HepG2 (cell line): ENCODE results near the gene LAMC3. TPM values are rescaled to one million over a fixed set of nuclear protein-coding genes. Genes with fewer than 3 reads are reported as not detected.
A peak's percentile ranks its signal among the peaks of the same experiment; 100 is the strongest.

Experiments used
- ATAC-seq: fragments of 200-7000 bp; cut with Tn5 transposase; 3 replicates; pipeline ENCODE4 v1.9.1; 2020; ENCODE audit warnings: mild to moderate bottlenecking, moderate library complexity
- BruUV-seq: library from RNA; stranded (reverse); fragments of 400-500 nt; replicated peaks from 2 replicates; lab custom pipeline; 2021; lab: Mats Ljungman, UMichigan
- CTCF ChIA-PET: fragments of 300-600 bp; formaldehyde crosslinking; extraction: SDS; loops from one replicate; lab custom pipeline; 2021; ENCODE audit warnings: low total read pairs, inconsistent platforms, low intra/inter-chr PET ratio; lab: Yijun Ruan, JAX
- POLR2A ChIA-PET: fragments of 350-600 bp; sonication (Branson Sonifier 250); formaldehyde crosslinking; loops from one replicate; lab custom pipeline; 2020; ENCODE audit warnings: antibody characterized with exemption, inconsistent platforms; lab: Yijun Ruan, JAX
- DNase-seq: peaks from one replicate; pipeline ENCODE4 v3.0.0-alpha.2; 2015; ENCODE audit warnings: low spot score
- FAIRE-seq: peaks from 3 replicates; lab custom pipeline; 2011; peaks lifted over from hg19 to GRCh38; lab: Jason Lieb, UNC
- H2AFZ ChIP-seq: one replicate; pipeline ENCODE4 v1.6.1; 2011; ENCODE audit warnings: low read length, inconsistent platforms
- H3K27ac ChIP-seq: fragments of 300-600 bp; 3 replicates; pipeline ENCODE4 v1.8.0; 2011; ENCODE audit warnings: mixed run types, mild to moderate bottlenecking, mixed read lengths, low read length, inconsistent platforms; ENCODE audit not compliant: insufficient read depth; ENCODE audit errors: extremely low read length
- H3K27me3 ChIP-seq, 2 experiments: fragments of 200-600 bp in 1 of 2; 2 replicates in 1 of 2; 3 replicates in 1 of 2; pipeline versions ENCODE4 v1.6.0 to v1.8.0; 2011; ENCODE audit warnings: low read length in 2 of 2, mild to moderate bottlenecking in 2 of 2, moderate library complexity in 2 of 2, inconsistent platforms in 1 of 2; ENCODE audit not compliant: insufficient read depth in 2 of 2, control insufficient read depth in 1 of 2
- H3K36me3 ChIP-seq, 2 experiments: fragments of 200-600 bp in 1 of 2; replicated peaks in 1 of 2; 2 replicates in 1 of 2; 3 replicates in 1 of 2; pipeline versions ENCODE4 v1.5.1 to v1.8.0; 2011; ENCODE audit warnings: low read length in 2 of 2, inconsistent platforms in 1 of 2; ENCODE audit not compliant: insufficient read depth in 2 of 2, control insufficient read depth in 1 of 2
- H3K4me1 ChIP-seq: 2 replicates; pipeline ENCODE4 v1.5.1; 2012; ENCODE audit warnings: low read length, inconsistent platforms; ENCODE audit not compliant: insufficient read depth
- H3K4me2 ChIP-seq: 2 replicates; pipeline ENCODE4 v1.6.0; 2011; ENCODE audit warnings: low read depth, low read length, inconsistent platforms
- H3K4me3 ChIP-seq, 3 experiments: fragments of 200-600 bp in 1 of 3; sonication (generic), shearing (Covaris generic) in 1 of 3; replicated peaks in 1 of 3; 2 replicates each; pipeline ENCODE4 v1.5.1; 2011 to 2016; ENCODE audit warnings: low read length in 3 of 3, inconsistent platforms in 2 of 3, low read depth in 2 of 3, mild to moderate bottlenecking in 2 of 3, control low read depth in 1 of 3, mixed read lengths in 1 of 3; ENCODE audit not compliant: insufficient read depth in 1 of 3
- H3K79me2 ChIP-seq: one replicate; pipeline ENCODE4 v1.6.1; 2011; ENCODE audit warnings: low read length, inconsistent platforms; ENCODE audit not compliant: insufficient read depth
- H3K9ac ChIP-seq: 2 replicates; pipeline ENCODE4 v1.6.0; 2011; ENCODE audit warnings: mild to moderate bottlenecking, low read depth, low read length, inconsistent platforms; ENCODE audit not compliant: insufficient read depth
- H3K9me3 ChIP-seq: 2 replicates; pipeline ENCODE4 v1.5.1; 2012; ENCODE audit warnings: mild to moderate bottlenecking, low read length
- H4K20me1 ChIP-seq: 2 replicates; pipeline ENCODE4 v1.6.0; 2011; ENCODE audit warnings: inconsistent platforms, mild to moderate bottlenecking, low read length, moderate library complexity; ENCODE audit not compliant: insufficient read depth
- HNRNPH1 ChIP-seq: fragments of 200-400 bp; formaldehyde crosslinking; optimal IDR thresholded peaks from 2 replicates; pipeline ENCODE3; 2017; ENCODE audit warnings: mild to moderate bottlenecking, low read depth, low read length
- HOXA7 ChIP-seq: sonication (generic); formaldehyde crosslinking; IDR thresholded peaks from 2 replicates; pipeline ENCODE4 v1.8.1; 2022; ENCODE audit warnings: mild to moderate bottlenecking, missing genetic modification reagents, moderate library complexity
- RBM22 ChIP-seq: fragments of 200-400 bp; formaldehyde crosslinking; optimal IDR thresholded peaks from 2 replicates; pipeline ENCODE3; 2017; ENCODE audit warnings: mild to moderate bottlenecking, low read length, moderate library complexity
- RORA ChIP-seq: sonication (generic); formaldehyde crosslinking; IDR thresholded peaks from 2 replicates; pipeline ENCODE4 v1.5.0; 2020; ENCODE audit warnings: mild to moderate bottlenecking, missing genetic modification reagents, moderate library complexity
- ZNF33B ChIP-seq: sonication (generic); formaldehyde crosslinking; IDR thresholded peaks from 2 replicates; pipeline ENCODE4 v1.5.1; 2020; ENCODE audit warnings: mild to moderate bottlenecking, missing genetic modification reagents
- ZNF629 ChIP-seq: sonication (generic); formaldehyde crosslinking; conservative IDR thresholded peaks from 2 replicates; pipeline ENCODE4 v1.5.0; 2020; ENCODE audit warnings: missing genetic modification reagents
- WGBS: methylation state at CpG from one replicate; pipeline ENCODE4 v1.1.6; 2017; ENCODE audit warnings: low lambda C conversion rate; 5-methylcytosine and 5-hydroxymethylcytosine counted together
- in situ Hi-C: cut with HindIII; loops from 2 replicates; pipeline ENCODE4 v1.10.0; 2017; ENCODE audit warnings: low pct_unique_long_range_greater_than_20kb; ENCODE audit not compliant: extremely low pct_ligation_motif_present
- intact Hi-C: fragments of 100-400 bp; cut with micrococcal nuclease; formaldehyde crosslinking; loops from one replicate; pipeline ENCODE4 v1.10.0; 2022; ENCODE audit not compliant: unreplicated experiment
- polyA plus RNA-seq, 8 experiments: library from polyadenylated mRNA; depleted of rRNA in 3 of 8; stranded (reverse) in 7 of 8; unstranded in 1 of 8; fragments of >200 nt; fragmentation: Illumina TruSeq in 4 of 8; extraction: Trizol in 4 of 8; gene quantifications; 2 replicates each; pipeline versions ENCODE4 v1.2.1 to v1.2.3, GENCODE V29; 2011 to 2016; ENCODE audit warnings: low read depth in 4 of 8, missing spikeins in 1 of 8, mixed read lengths in 1 of 8; ENCODE audit not compliant: insufficient read depth in 1 of 8
- total RNA-seq, 5 experiments: library from RNA; depleted of rRNA; stranded (reverse); fragments of >200 nt; fragmentation: Illumina TruSeq; extraction: Trizol; gene quantifications; 2 replicates each; pipeline ENCODE4 v1.2.3, GENCODE V29; 2016; ENCODE audit warnings: low read depth in 1 of 5
- TF ChIP-seq, protein P1 (sequence below): sonication (generic); formaldehyde crosslinking; IDR thresholded peaks from 2 replicates; pipeline ENCODE4 v1.8.0; 2022; ENCODE audit warnings: mild to moderate bottlenecking, missing genetic modification reagents, borderline replicate concordance
- TF ChIP-seq, protein P2 (sequence below): sonication (generic); formaldehyde crosslinking; IDR thresholded peaks from 2 replicates; pipeline ENCODE4 v1.5.0; 2020; ENCODE audit warnings: mild to moderate bottlenecking, missing genetic modification reagents, moderate library complexity

LAMC3 gene
- total and polyA plus RNA-seq, 2 of the 13 experiments (the other 11 are each of a cell fraction or from before 2014, with no cell fraction given) = 0.07 to 0.57 TPM

DNA sequence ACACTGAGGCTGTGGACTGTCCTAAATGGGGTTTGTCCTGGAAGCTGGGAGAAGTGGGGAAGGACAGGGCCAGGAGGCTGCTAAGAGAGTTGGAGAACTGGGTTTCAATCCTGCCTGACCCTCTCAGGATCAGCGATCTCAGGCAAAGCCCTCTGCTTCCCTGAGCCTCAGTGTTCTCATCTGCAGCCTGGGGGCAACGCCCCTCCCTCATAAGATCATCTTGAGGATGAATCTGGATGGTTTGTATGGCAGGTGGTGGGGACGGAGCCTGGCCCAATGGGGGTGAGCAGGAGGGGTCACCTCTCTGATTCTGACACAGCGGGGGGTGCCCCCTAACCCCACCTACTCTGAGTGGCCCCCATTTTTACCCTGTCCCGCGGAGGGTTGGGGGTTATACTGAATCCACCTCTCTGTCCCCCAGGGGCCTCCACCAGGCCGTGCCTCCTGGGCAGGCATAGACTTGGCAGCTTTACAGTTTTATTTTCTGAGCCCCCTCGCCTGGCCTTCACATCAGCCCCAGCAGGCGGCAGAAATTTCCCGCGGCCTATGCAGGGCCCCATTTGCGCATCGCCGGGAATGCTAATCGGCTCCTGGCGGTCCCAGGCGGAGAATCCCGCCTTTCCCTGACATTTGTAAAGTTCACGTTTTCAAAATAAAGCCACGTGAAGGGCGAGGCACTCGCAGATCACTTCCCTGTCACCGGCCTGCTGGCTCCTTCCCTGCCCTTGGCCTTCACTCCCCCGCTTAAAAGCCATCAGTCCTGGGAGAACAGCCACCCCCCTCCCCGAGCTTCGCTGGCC is 17.8 kb upstream of the LAMC3 start:
- H3K79me2 ChIP-seq = no peaks in the 10 kb centered on the region
- H2AFZ ChIP-seq = no peak overlapping the region
- TF ChIP-seq ZNF629 (CRISPR knock-in tag) (peak; percentile 55), HNRNPH1 (no peak)
- DNase-seq = no peak
- in situ Hi-C loops = loop anchor here (10.0 kb wide), 2 partner anchors 96 to 276 kb away; partner anchors contain the start of gene QRFP
- H4K20me1 ChIP-seq = no peaks in the 10 kb centered on the region
- ChIA-PET POLR2A (interaction anchor here (0.9 kb wide), 1 partner anchor 8 kb away, joined by 3 read pairs; no protein-coding TSS in a partner anchor), CTCF (no interaction called here)
- peaks cover 15% of the 10 kb centered on the region for H3K4me1 ChIP-seq
- H3K9ac ChIP-seq = no peak overlapping the region
- intact Hi-C loops = no loop called here
- no peak for FAIRE-seq
- no peak overlapping the region for H3K4me2 ChIP-seq
- H3K27ac ChIP-seq = no peak overlapping the region
- 11% methylated on average over 21 of the region's 26 CpGs for whole genome bisulfite sequencing
- ATAC-seq = no peak
- no peaks in the 10 kb centered on the region for H3K9me3 ChIP-seq
- no TSS peak for BruUV-seq
- peaks cover 11 to 99% of the 10 kb centered on the region in 2 experiments for H3K27me3 ChIP-seq
- H3K36me3 ChIP-seq = no peaks in the 10 kb centered on the region
- no peak overlapping the region for H3K4me3 ChIP-seq

DNA sequence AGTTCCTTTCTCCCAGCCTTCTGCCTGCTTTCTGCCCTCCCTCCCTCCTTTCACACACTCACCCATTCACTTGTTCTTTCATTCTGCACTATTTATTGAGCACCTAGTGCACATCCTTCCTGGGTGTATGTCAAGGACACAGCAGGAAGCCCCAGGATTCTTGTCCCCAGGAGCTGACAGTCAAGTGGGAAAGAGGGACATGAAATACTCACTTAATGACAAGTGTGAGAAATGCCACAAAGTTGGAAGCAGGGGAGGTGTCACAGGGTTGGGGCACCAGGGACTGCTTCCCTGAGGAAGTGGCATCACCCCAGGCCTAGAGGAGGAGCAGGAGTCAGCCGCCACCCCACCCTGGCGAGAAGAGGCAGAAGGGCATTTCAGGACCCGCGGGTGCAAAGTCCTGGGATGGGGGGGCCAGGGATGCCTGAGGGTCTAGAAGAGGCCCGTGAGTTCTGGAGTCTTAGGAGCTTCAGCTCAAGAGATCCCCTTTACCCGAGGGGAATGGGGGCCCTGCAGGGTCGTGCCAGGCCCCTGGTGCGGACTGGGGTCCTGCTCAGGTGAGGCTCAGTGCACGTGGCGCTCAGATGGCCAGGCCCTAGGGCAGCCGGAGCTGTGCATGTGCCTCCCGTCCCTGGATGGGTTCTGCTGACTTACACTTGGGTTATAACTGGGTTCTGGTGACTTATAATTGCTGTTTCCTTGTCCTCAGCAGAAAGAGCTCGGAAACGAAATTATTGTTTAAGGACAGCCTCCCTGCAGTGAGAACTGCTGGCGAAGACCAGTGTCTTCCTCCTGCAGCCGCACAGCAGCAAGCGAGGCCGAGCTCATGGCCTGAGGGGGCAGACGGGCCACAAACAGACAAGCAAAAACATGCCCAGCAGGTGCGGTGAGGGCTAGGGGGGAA is 16.9 kb upstream of the LAMC3 start:
- FAIRE-seq (no peak), DNase-seq (no peak), ATAC-seq (no peak)
- no TSS peak for BruUV-seq
- no peak overlapping the region for H3K4me2 ChIP-seq
- H3K4me3 ChIP-seq = no peak overlapping the region
- no peaks in the 10 kb centered on the region for H3K79me2 ChIP-seq
- WGBS = 28% methylated on average over 8 of the region's 20 CpGs
- H3K27me3 ChIP-seq = peaks cover 15 to 99% of the 10 kb centered on the region in 2 experiments; a peak in 4 of 5 replicates
- CTCF ChIA-PET = no interaction called here
- in situ Hi-C loops (loop anchor here (10.0 kb wide), 2 partner anchors 97 to 277 kb away; partner anchors contain the start of gene QRFP), intact Hi-C loops (no loop called here)
- H4K20me1 ChIP-seq = no peaks in the 10 kb centered on the region
- H3K9me3 ChIP-seq = no peaks in the 10 kb centered on the region
- no peak overlapping the region for H3K9ac ChIP-seq
- no peaks in the 10 kb centered on the region for H3K36me3 ChIP-seq
- H2AFZ ChIP-seq = no peak overlapping the region
- peaks cover 15% of the 10 kb centered on the region for H3K4me1 ChIP-seq
- H3K27ac ChIP-seq = no peak overlapping the region
- POLR2A ChIA-PET = interaction anchor here (0.9 kb wide), 1 partner anchor 9 kb away, joined by 3 read pairs; no protein-coding TSS in a partner anchor
- TF ChIP-seq ZNF33B (CRISPR knock-in tag) = no peak
- TF ChIP-seq RORA (CRISPR knock-in tag) = no peak
- no peak for TF ChIP-seq RBM22
- no peak for TF ChIP-seq HOXA7 (CRISPR knock-in tag)
- TF ChIP-seq, protein P1, sequence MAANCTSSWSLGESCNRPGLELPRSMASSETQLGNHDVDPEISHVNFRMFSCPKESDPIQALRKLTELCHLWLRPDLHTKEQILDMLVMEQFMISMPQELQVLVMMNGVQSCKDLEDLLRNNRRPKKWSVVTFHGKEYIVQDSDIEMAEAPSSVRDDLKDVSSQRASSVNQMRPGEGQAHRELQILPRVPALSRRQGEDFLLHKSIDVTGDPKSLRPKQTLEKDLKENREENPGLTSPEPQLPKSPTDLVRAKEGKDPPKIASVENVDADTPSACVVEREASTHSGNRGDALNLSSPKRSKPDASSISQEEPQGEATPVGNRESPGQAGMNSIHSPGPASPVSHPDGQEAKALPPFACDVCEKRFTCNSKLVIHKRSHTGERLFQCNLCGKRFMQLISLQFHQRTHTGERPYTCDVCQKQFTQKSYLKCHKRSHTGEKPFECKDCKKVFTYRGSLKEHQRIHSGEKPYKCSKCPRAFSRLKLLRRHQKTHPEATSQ (CRISPR knock-in tag) = no peak
- TF ChIP-seq, protein P2, sequence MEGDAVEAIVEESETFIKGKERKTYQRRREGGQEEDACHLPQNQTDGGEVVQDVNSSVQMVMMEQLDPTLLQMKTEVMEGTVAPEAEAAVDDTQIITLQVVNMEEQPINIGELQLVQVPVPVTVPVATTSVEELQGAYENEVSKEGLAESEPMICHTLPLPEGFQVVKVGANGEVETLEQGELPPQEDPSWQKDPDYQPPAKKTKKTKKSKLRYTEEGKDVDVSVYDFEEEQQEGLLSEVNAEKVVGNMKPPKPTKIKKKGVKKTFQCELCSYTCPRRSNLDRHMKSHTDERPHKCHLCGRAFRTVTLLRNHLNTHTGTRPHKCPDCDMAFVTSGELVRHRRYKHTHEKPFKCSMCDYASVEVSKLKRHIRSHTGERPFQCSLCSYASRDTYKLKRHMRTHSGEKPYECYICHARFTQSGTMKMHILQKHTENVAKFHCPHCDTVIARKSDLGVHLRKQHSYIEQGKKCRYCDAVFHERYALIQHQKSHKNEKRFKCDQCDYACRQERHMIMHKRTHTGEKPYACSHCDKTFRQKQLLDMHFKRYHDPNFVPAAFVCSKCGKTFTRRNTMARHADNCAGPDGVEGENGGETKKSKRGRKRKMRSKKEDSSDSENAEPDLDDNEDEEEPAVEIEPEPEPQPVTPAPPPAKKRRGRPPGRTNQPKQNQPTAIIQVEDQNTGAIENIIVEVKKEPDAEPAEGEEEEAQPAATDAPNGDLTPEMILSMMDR (CRISPR knock-in tag) = no peak
